ENCODE measurements around the gene PDGFRB.

GRCh38 chr5:150159031-150159430 is 3.4 kb upstream of the PDGFRB start:
- no peak for TF ChIP-seq CTCF (IDR thresholded peaks at IDR 0.05)
- TF ChIP-seq POLR2A (IDR thresholded peaks at IDR 0.05): no peak
